ENCODE measurements around the gene MGAT4A. TPM values are rescaled to one million over a fixed set of nuclear protein-coding genes. Genes with fewer than 3 reads are reported as not detected.

MGAT4A gene
- total RNA-seq, 1 donor from 2014 or later = 0.38 TPM

GRCh38 chr2:98709535-98709934, 21.4 kb downstream of the MGAT4A start:
- Mint-ChIP-seq H3K27me3 (ENCODE audit: unreplicated experiment) (peaks cover 40% of the 10 kb centered on the region), H3K9me3 (ENCODE audit: unreplicated experiment) (no peaks in the 10 kb centered on the region)
- TF ChIP-seq, protein P1, sequence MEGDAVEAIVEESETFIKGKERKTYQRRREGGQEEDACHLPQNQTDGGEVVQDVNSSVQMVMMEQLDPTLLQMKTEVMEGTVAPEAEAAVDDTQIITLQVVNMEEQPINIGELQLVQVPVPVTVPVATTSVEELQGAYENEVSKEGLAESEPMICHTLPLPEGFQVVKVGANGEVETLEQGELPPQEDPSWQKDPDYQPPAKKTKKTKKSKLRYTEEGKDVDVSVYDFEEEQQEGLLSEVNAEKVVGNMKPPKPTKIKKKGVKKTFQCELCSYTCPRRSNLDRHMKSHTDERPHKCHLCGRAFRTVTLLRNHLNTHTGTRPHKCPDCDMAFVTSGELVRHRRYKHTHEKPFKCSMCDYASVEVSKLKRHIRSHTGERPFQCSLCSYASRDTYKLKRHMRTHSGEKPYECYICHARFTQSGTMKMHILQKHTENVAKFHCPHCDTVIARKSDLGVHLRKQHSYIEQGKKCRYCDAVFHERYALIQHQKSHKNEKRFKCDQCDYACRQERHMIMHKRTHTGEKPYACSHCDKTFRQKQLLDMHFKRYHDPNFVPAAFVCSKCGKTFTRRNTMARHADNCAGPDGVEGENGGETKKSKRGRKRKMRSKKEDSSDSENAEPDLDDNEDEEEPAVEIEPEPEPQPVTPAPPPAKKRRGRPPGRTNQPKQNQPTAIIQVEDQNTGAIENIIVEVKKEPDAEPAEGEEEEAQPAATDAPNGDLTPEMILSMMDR (IDR thresholded peaks at IDR 0.05) = no peak

GRCh38 chr2:98708396-98709186, 22.3 kb downstream of the MGAT4A start:
- Mint-ChIP-seq H3K27ac (ENCODE audit: unreplicated experiment) (no peak overlapping the region), H3K27me3 (ENCODE audit: unreplicated experiment) (peaks cover 42% of the 10 kb centered on the region), H3K4me3 (ENCODE audit: unreplicated experiment) (no peak overlapping the region), H3K9me3 (ENCODE audit: unreplicated experiment) (no peaks in the 10 kb centered on the region), H3K4me1 (ENCODE audit: unreplicated experiment) (no peaks in the 10 kb centered on the region), H3K36me3 (ENCODE audit: unreplicated experiment) (no peaks in the 10 kb centered on the region)
- TF ChIP-seq, protein P1 (IDR thresholded peaks at IDR 0.05) = no peak
- DNase-seq (ENCODE audit: extremely low spot score, unreplicated experiment) = no peak

More at GRCh38 chr2:98709535-98709934, 21.4 kb downstream of the MGAT4A start:
- H3K27ac Mint-ChIP-seq (ENCODE audit: unreplicated experiment) = no peak overlapping the region
- H3K4me1 Mint-ChIP-seq (ENCODE audit: unreplicated experiment) = no peaks in the 10 kb centered on the region
- H3K36me3 Mint-ChIP-seq (ENCODE audit: unreplicated experiment) = no peaks in the 10 kb centered on the region
- H3K4me3 Mint-ChIP-seq (ENCODE audit: unreplicated experiment) = no peak overlapping the region
- no peak for DNase-seq (ENCODE audit: extremely low spot score, unreplicated experiment)

DNA sequence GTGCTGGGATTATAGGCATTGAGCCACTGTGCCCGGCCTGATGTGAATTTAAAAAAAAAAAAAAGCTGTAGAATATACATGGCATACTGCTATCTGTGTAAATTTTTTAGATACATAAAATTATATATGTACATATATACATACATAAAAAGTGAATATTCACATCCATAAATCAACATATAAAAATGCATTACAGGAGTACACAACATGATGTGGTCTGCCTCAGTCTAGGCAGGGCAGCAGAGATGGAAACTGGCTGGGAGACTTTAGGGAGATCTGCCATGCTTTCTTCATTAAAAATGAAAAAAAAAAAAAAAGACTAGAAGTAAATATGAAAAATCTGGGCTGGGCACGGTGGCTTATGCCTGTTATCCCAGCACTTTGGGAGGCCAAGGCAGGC, 24.3 kb downstream of the MGAT4A start:
- Mint-ChIP-seq H3K4me1 (ENCODE audit: unreplicated experiment) (peaks cover 2% of the 10 kb centered on the region), H3K4me3 (ENCODE audit: unreplicated experiment) (no peak overlapping the region), H3K27me3 (ENCODE audit: unreplicated experiment) (peaks cover 44% of the 10 kb centered on the region), H3K27ac (ENCODE audit: unreplicated experiment) (no peak overlapping the region), H3K36me3 (ENCODE audit: unreplicated experiment) (no peaks in the 10 kb centered on the region), H3K9me3 (ENCODE audit: unreplicated experiment) (no peaks in the 10 kb centered on the region)
- TF ChIP-seq, protein P1 (IDR thresholded peaks at IDR 0.05) = no peak
- no peak for DNase-seq (ENCODE audit: extremely low spot score, unreplicated experiment)

- TF ChIP-seq, protein P1 (IDR thresholded peaks at IDR 0.05) = no peak
- H3K27ac Mint-ChIP-seq (ENCODE audit: unreplicated experiment) = no peak overlapping the region
- H3K36me3 Mint-ChIP-seq (ENCODE audit: unreplicated experiment) = no peaks in the 10 kb centered on the region
- peaks cover 2% of the 10 kb centered on the region for H3K4me1 Mint-ChIP-seq (ENCODE audit: unreplicated experiment)
- H3K27me3 Mint-ChIP-seq (ENCODE audit: unreplicated experiment) = peaks cover 40% of the 10 kb centered on the region
- no peaks in the 10 kb centered on the region for H3K9me3 Mint-ChIP-seq (ENCODE audit: unreplicated experiment)
- no peak for DNase-seq (ENCODE audit: extremely low spot score, unreplicated experiment)
- H3K4me3 Mint-ChIP-seq (ENCODE audit: unreplicated experiment) = no peak overlapping the region
Measured at GRCh38 chr2:98705333-98705617, 25.7 kb downstream of the MGAT4A start.

DNA sequence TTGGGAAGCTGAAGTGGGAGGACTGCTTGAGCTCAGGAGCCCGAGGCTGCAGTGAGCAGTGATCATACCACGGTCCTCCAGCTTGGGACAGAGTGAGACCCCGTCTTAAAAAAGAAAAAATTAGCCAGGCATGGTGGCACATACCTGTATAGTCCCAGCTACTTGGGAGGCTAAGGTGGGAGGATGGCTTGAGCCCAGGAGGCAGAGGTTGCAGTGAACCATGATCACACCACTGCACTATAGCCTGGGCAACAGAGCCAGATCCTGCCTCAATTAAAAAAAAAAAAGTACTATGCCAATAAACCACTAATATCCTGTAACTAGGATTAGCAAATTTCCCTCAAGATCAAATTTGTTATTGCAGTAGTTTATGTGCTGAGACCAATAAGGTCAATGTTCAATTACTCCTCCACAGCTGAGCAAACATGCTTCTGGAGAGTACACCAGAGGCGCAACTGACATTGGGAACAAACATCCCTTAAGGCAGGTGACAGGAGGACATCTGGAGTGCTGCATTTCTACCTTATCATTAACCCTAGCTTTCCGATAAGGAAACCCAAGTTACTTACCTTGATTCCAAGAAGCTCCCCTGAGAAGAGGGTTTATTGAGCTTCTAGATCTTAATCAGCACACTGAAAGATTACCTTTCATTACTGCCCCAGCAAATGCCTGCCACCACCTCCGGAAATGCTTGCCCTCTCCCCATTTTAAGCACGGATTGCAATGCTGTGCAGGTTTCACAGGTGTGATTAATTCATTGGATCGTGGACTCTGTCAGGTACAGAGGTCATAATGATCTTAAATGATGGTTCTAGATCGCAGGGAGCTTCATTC, 26.2 kb downstream of the MGAT4A start:
- peaks cover 2% of the 10 kb centered on the region for H3K4me1 Mint-ChIP-seq (ENCODE audit: unreplicated experiment)
- DNase-seq (ENCODE audit: extremely low spot score, unreplicated experiment) = no peak

More for the DNA sequence above, 26.2 kb downstream of the MGAT4A start:
- H3K9me3 Mint-ChIP-seq (ENCODE audit: unreplicated experiment) = no peaks in the 10 kb centered on the region
- no peak overlapping the region for H3K27ac Mint-ChIP-seq (ENCODE audit: unreplicated experiment)
- H3K36me3 Mint-ChIP-seq (ENCODE audit: unreplicated experiment) = no peaks in the 10 kb centered on the region
- TF ChIP-seq, protein P1 (IDR thresholded peaks at IDR 0.05) = no peak
- H3K27me3 Mint-ChIP-seq (ENCODE audit: unreplicated experiment) = peaks cover 36% of the 10 kb centered on the region
- H3K4me3 Mint-ChIP-seq (ENCODE audit: unreplicated experiment) = no peak overlapping the region

Measured in osteocyte (in vitro differentiated cells).